ENCODE results near the gene NOS1AP. TPM values are rescaled to one million over a fixed set of nuclear protein-coding genes. Genes with fewer than 3 reads are reported as not detected.

NOS1AP gene
- total and polyA plus RNA-seq, 2 donors (not counting 3 experiments of a cell fraction or from before 2014, with no cell fraction given), result 1.3 to 5.4 TPM

DNA sequence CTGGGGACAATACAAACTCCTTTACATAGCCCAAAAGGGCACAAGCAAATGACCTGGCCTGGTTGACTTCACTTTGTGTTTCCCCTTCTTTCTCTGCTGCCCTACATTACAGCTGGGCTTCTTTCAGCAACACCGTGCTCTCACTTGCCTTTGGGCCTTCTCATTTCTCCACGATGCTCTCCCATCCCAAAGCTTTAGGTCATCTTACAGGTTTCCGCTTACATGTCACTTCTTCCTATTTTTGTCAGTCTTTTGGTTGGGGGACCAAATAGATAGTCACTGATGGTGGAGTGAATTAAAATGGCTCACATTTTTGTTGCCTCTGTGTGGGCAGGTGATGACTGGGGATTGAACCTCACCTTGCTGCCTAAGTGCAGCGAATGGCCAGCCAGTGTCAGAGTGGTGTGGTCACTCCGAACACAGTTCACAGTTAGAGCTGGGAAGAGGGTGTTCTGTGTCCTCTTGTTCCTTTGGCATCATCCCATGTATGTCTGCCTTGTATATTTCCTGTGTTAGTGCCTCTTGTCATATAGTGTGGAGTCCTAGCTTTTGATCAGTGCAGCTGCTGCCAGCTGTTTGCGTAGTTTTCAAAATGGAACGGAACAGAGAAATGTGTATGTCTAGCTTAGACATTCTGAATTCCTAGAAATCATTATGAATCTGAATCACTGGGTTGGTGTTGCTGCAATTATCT, 134.8 kb downstream of the NOS1AP start:
- H3K4me3 ChIP-seq (replicated peaks in 1 of 3; ENCODE audit: insufficient read depth in 1 of 3, low read depth in 1 of 3, low read length in 3 of 3), result no peak overlapping the region
- no peak overlapping the region for H3K9ac ChIP-seq (replicated peaks; ENCODE audit: extremely low read depth, insufficient read depth, low read length)
- no peaks in the 10 kb centered on the region for H3K9me1 ChIP-seq (replicated peaks; ENCODE audit: control insufficient read depth, extremely low read depth, insufficient read depth, low read length)
- dilution Hi-C loops (cut with MboI; ENCODE audit: extremely low pct_ligation_motif_present, low sequenced_read_pairs) (no loop called here), intact Hi-C loops (cut with micrococcal nuclease) (no loop called here)
- peaks cover 3% of the 10 kb centered on the region for H3K4me1 ChIP-seq (ENCODE audit: control insufficient read depth, extremely low read depth, insufficient read depth, low read length)
- H3K79me2 ChIP-seq (ENCODE audit: control insufficient read depth, insufficient read depth, low read length), result no peaks in the 10 kb centered on the region
- no peaks in the 10 kb centered on the region for H3K9me3 ChIP-seq (replicated peaks; ENCODE audit: control insufficient read depth, insufficient read depth, low read length)
- FAIRE-seq, result no peak
- H3K27ac ChIP-seq (ENCODE audit: insufficient read depth, low read depth, low read length), result no peak overlapping the region
- CTCF ChIA-PET, result interaction anchor here (0.7 to 1.7 kb wide), 5 partner anchors 10 to 63 kb away, joined by 3 to 6 read pairs (median 3); no protein-coding TSS in a partner anchor
- TF ChIP-seq, protein P1, sequence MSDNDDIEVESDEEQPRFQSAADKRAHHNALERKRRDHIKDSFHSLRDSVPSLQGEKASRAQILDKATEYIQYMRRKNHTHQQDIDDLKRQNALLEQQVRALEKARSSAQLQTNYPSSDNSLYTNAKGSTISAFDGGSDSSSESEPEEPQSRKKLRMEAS (IDR thresholded peaks at IDR 0.05; ENCODE audit: insufficient read depth, insufficient read length), result no peak
- no peak for TF ChIP-seq FOS (IDR thresholded peaks at IDR 0.05; ENCODE audit: borderline replicate concordance, insufficient read depth, low read length)
- TF ChIP-seq MYC (IDR thresholded peaks at IDR 0.05; ENCODE audit: low read depth, low read length), result no peak
- no peak for TF ChIP-seq EZH2 (IDR thresholded peaks at IDR 0.05; ENCODE audit: borderline replicate concordance, low read depth, low read length, severe bottlenecking)
- no peak overlapping the region for H3K4me2 ChIP-seq (ENCODE audit: insufficient read depth, low read length)
- POLR2A ChIA-PET, result no interaction called here
- no peak overlapping the region for H2AFZ ChIP-seq (ENCODE audit: low read depth, low read length)
- H3K27me3 ChIP-seq (ENCODE audit: control insufficient read depth in 2 of 2, insufficient read depth in 2 of 2, low read length in 2 of 2), result no peaks in the 10 kb centered on the region
- no peak for DNase-seq (ENCODE audit: low read depth, low spot score)
- no TSS peak for BruUV-seq (replicated peaks)
- no peaks in the 10 kb centered on the region for H3K36me3 ChIP-seq (ENCODE audit: control insufficient read depth in 2 of 2, extremely low read depth in 1 of 2, insufficient read depth in 2 of 2, low read length in 2 of 2)
- no peaks in the 10 kb centered on the region for H4K20me1 ChIP-seq (replicated peaks; ENCODE audit: control insufficient read depth, extremely low read depth, insufficient read depth, low read length)

DNA sequence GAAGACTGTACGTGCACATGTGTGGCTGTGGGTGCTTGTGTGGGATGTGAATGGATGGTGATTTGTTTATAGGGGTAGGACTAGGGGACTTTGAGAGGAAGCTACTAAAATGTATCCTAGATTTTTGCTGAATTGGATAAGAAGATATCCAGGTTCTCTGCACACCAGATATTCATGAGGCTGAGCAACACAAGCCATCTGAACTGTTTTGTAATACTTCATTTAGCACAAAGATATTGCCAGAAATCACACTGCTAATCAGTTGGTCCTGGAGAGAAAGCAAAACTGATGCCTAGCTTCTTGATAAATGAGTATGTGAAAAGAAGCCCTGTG, 135.3 kb downstream of the NOS1AP start:
- intact Hi-C loops (cut with micrococcal nuclease), result no loop called here
- no TSS peak for BruUV-seq (replicated peaks)
- ChIA-PET CTCF (interaction anchor here (0.7 to 1.7 kb wide), 5 partner anchors 10 to 63 kb away, joined by 3 to 6 read pairs (median 3); no protein-coding TSS in a partner anchor), POLR2A (no interaction called here)
- no peaks in the 10 kb centered on the region for H3K9me3 ChIP-seq (replicated peaks; ENCODE audit: control insufficient read depth, insufficient read depth, low read length)
- no peaks in the 10 kb centered on the region for H3K79me2 ChIP-seq (ENCODE audit: control insufficient read depth, insufficient read depth, low read length)
- peaks cover 3% of the 10 kb centered on the region for H3K4me1 ChIP-seq (ENCODE audit: control insufficient read depth, extremely low read depth, insufficient read depth, low read length)
- no peak for FAIRE-seq
- H3K36me3 ChIP-seq (ENCODE audit: control insufficient read depth in 2 of 2, extremely low read depth in 1 of 2, insufficient read depth in 2 of 2, low read length in 2 of 2), result no peaks in the 10 kb centered on the region
- H4K20me1 ChIP-seq (replicated peaks; ENCODE audit: control insufficient read depth, extremely low read depth, insufficient read depth, low read length), result no peaks in the 10 kb centered on the region
- no peaks in the 10 kb centered on the region for H3K9me1 ChIP-seq (replicated peaks; ENCODE audit: control insufficient read depth, extremely low read depth, insufficient read depth, low read length)
- H3K27me3 ChIP-seq (ENCODE audit: control insufficient read depth in 2 of 2, insufficient read depth in 2 of 2, low read length in 2 of 2), result no peaks in the 10 kb centered on the region
- no peak overlapping the region for H3K4me2 ChIP-seq (ENCODE audit: insufficient read depth, low read length)
- no peak for DNase-seq (ENCODE audit: low read depth, low spot score)
- no peak overlapping the region for H3K9ac ChIP-seq (replicated peaks; ENCODE audit: extremely low read depth, insufficient read depth, low read length)
- no peak overlapping the region for H2AFZ ChIP-seq (ENCODE audit: low read depth, low read length)
- H3K4me3 ChIP-seq (replicated peaks in 1 of 3; ENCODE audit: insufficient read depth in 1 of 3, low read depth in 1 of 3, low read length in 3 of 3), result no peak overlapping the region
- dilution Hi-C loops (cut with MboI; ENCODE audit: extremely low pct_ligation_motif_present, low sequenced_read_pairs), result no loop called here
- no peak overlapping the region for H3K27ac ChIP-seq (ENCODE audit: insufficient read depth, low read depth, low read length)
- TF ChIP-seq, protein P2, sequence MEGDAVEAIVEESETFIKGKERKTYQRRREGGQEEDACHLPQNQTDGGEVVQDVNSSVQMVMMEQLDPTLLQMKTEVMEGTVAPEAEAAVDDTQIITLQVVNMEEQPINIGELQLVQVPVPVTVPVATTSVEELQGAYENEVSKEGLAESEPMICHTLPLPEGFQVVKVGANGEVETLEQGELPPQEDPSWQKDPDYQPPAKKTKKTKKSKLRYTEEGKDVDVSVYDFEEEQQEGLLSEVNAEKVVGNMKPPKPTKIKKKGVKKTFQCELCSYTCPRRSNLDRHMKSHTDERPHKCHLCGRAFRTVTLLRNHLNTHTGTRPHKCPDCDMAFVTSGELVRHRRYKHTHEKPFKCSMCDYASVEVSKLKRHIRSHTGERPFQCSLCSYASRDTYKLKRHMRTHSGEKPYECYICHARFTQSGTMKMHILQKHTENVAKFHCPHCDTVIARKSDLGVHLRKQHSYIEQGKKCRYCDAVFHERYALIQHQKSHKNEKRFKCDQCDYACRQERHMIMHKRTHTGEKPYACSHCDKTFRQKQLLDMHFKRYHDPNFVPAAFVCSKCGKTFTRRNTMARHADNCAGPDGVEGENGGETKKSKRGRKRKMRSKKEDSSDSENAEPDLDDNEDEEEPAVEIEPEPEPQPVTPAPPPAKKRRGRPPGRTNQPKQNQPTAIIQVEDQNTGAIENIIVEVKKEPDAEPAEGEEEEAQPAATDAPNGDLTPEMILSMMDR (IDR thresholded peaks at IDR 0.05; ENCODE audit: extremely low read depth in 1 of 2, insufficient read depth in 1 of 2, low read depth in 1 of 2, low read length in 2 of 2), result no peak
- no peak for TF ChIP-seq FOS (IDR thresholded peaks at IDR 0.05; ENCODE audit: borderline replicate concordance, insufficient read depth, low read length)
